A549 treated with RU486 at 1 μM for 4 hours (cell line): ENCODE data around the gene FAM162B. TPM values are rescaled to one million over a fixed set of nuclear protein-coding genes. Genes with fewer than 3 reads are reported as not detected.

Experiments
- total RNA-seq: library from RNA; stranded (reverse); fragments of 200-300 nt; extraction: Qiagen RNA extraction; gene quantifications from 5 replicates; pipeline ENCODE4 v1.2.3, GENCODE V29; 2022; ENCODE audit warnings: low read depth

Gene FAM162B
- total RNA-seq, result 0.15 to 0.22 TPM in 2 of 5 replicates, not detected in the others

GRCh38 chr6:116764961-116765841 is at the start of gene FAM162B:
FAM162B (minus strand) TSS chr6:116765719; CDS start chr6:116765576, 143 bp downstream.

Other genes with a start within 250 kb of the FAM162B start
- not detected in 5 replicates for gene TRAPPC3L, start 220.0 kb downstream of the FAM162B start, total RNA-seq
- not detected in 5 replicates for gene CALHM4, start 212.0 kb downstream of the FAM162B start, total RNA-seq
- gene RWDD1, start 194.2 kb downstream of the FAM162B start, total RNA-seq, result 18.4 to 41.6 TPM (median 36.8 TPM) in 5 replicates
- 0.15 to 0.39 TPM (median 0.18 TPM) in 5 replicates for gene RSPH4A, start 149.2 kb downstream of the FAM162B start, total RNA-seq
- gene ZUP1, start 97.0 kb downstream of the FAM162B start, total RNA-seq, result 4.2 to 7.9 TPM (median 7.0 TPM) in 5 replicates
- gene KPNA5, start 84.5 kb downstream of the FAM162B start, total RNA-seq, result 0.42 to 1.9 TPM (median 1.5 TPM) in 5 replicates
- gene GPRC6A, start 63.4 kb upstream of the FAM162B start, total RNA-seq, result not detected in 5 replicates
- gene RFX6, start 111.5 kb upstream of the FAM162B start, total RNA-seq, result not detected in 5 replicates